SK-N-SH (cell line): ENCODE measurements around the gene RRM1. TPM values are rescaled to one million over a fixed set of nuclear protein-coding genes. Genes with fewer than 3 reads are reported as not detected.
"Not testable (repeated sequence)": the region's sequence is repeated elsewhere in the genome, so short reads cannot be mapped to it uniquely, and the experiment has no call there.

ENCODE experiments used
- CTCF ChIA-PET: fragments of 300-600, 350-600 bp; formaldehyde crosslinking; extraction: SDS; loops from one replicate; lab custom pipeline; 2021; lab: Yijun Ruan, JAX
- POLR2A ChIA-PET: fragments of 350-600 bp; sonication (Branson Sonifier 250); formaldehyde crosslinking; extraction: SDS; loops from one replicate; lab custom pipeline; 2020; ENCODE audit warnings: antibody characterized with exemption, inconsistent platforms; lab: Yijun Ruan, JAX
- DNase-seq: peaks from one replicate; pipeline ENCODE4 v3.0.0; 2012
- H2AFZ ChIP-seq: fragments of 200-600 bp; sonication (generic); 2 replicates; pipeline ENCODE4 v1.8.1; 2016; ENCODE audit warnings: antibody characterized with exemption, mild to moderate bottlenecking, low read depth
- H3F3A ChIP-seq: fragments of 200-600 bp; sonication (generic); replicated peaks from 2 replicates; pipeline ENCODE3; 2016; ENCODE audit warnings: antibody characterized with exemption, mild to moderate bottlenecking; ENCODE audit not compliant: insufficient read depth
- H3K27ac ChIP-seq, 2 experiments: fragments of 200-500 bp in 1 of 2; fragments of 200-600 bp in 1 of 2; sonication (Bioruptor generic) in 1 of 2; sonication (generic), shearing (Covaris generic) in 1 of 2; 2 replicates each; pipeline versions ENCODE4 v1.5.1 to v1.6.1; 2014 to 2016; ENCODE audit warnings: low read depth in 2 of 2, inconsistent platforms in 1 of 2, low read length in 1 of 2, mild to moderate bottlenecking in 1 of 2, mixed read lengths in 1 of 2
- H3K27me3 ChIP-seq: fragments of 200-600 bp; sonication (generic), shearing (Covaris generic); 2 replicates; pipeline ENCODE4 v1.6.1; 2016; ENCODE audit warnings: mixed run types; ENCODE audit not compliant: insufficient read depth
- H3K36me3 ChIP-seq, 2 experiments: fragments of 200-500 bp in 1 of 2; fragments of 200-600 bp in 1 of 2; sonication (Bioruptor generic) in 1 of 2; sonication (generic) in 1 of 2; replicated peaks in 1 of 2; 2 replicates each; pipeline versions ENCODE3 to v1.5.1; 2014 to 2016; ENCODE audit warnings: low read length in 1 of 2, mild to moderate bottlenecking in 1 of 2; ENCODE audit not compliant: insufficient read depth in 2 of 2, control insufficient read depth in 1 of 2
- H3K4me1 ChIP-seq, 2 experiments: fragments of 200-500 bp in 1 of 2; fragments of 200-600 bp in 1 of 2; sonication (Bioruptor generic) in 1 of 2; sonication (generic), shearing (Covaris generic) in 1 of 2; 2 replicates each; pipeline versions ENCODE4 v1.5.1 to v1.6.1; 2014 to 2016; ENCODE audit warnings: low read depth in 1 of 2, low read length in 1 of 2, mixed run types in 1 of 2; ENCODE audit not compliant: insufficient read depth in 2 of 2, control insufficient read depth in 1 of 2
- H3K4me2 ChIP-seq: fragments of 200-600 bp; sonication (generic), shearing (Covaris generic); 2 replicates; pipeline ENCODE4 v1.6.1; 2017; ENCODE audit warnings: mixed run types
- H3K4me3 ChIP-seq, 2 experiments: fragments of 200-500 bp in 1 of 2; fragments of 200-600 bp in 1 of 2; sonication (Bioruptor generic) in 1 of 2; sonication (generic), shearing (Covaris generic) in 1 of 2; 2 replicates each; pipeline versions ENCODE4 v1.5.1 to v1.8.1; 2014 to 2016; ENCODE audit warnings: low read depth in 2 of 2, inconsistent platforms in 1 of 2, low read length in 1 of 2, mild to moderate bottlenecking in 1 of 2, mixed read lengths in 1 of 2, moderate library complexity in 1 of 2
- H3K79me2 ChIP-seq: fragments of 200-600 bp; sonication (generic); 2 replicates; pipeline ENCODE4 v1.8.1; 2017; ENCODE audit warnings: mild to moderate bottlenecking; ENCODE audit not compliant: insufficient read depth
- H3K9ac ChIP-seq: fragments of 200-600 bp; sonication (generic); 2 replicates; pipeline ENCODE4 v1.6.1; 2017; ENCODE audit warnings: mixed run types
- H3K9me2 ChIP-seq: fragments of 200-600 bp; sonication (generic); 2 replicates; pipeline ENCODE4 v1.6.1; 2017; ENCODE audit warnings: mixed run types
- H3K9me3 ChIP-seq: fragments of 200-600 bp; sonication (generic); 2 replicates; pipeline ENCODE4 v1.6.1; 2017; ENCODE audit warnings: mixed run types, mild to moderate bottlenecking, moderate library complexity
- H4K20me1 ChIP-seq: fragments of 200-600 bp; sonication (generic); 2 replicates; pipeline ENCODE4 v1.6.1; 2017; ENCODE audit warnings: mild to moderate bottlenecking, mixed run types; ENCODE audit not compliant: insufficient read depth
- ELF1 ChIP-seq: IDR thresholded peaks from 2 replicates; pipeline ENCODE4 v1.4.0; 2012
- NFIC ChIP-seq: IDR thresholded peaks from 2 replicates; pipeline ENCODE4 v1.4.0; 2012; ENCODE audit warnings: borderline replicate concordance
- RAD21 ChIP-seq: IDR thresholded peaks from 2 replicates; pipeline ENCODE4 v1.6.1; 2012; ENCODE audit warnings: mild to moderate bottlenecking, low read length
- USF1 ChIP-seq: IDR thresholded peaks from 2 replicates; pipeline ENCODE4 v1.4.0; 2012; ENCODE audit warnings: low read depth, borderline replicate concordance
- YY1 ChIP-seq: IDR thresholded peaks from 2 replicates; pipeline ENCODE4 v1.4.0; 2012; ENCODE audit warnings: low read depth, mild to moderate bottlenecking
- WGBS: methylation state at CpG from one replicate; pipeline ENCODE4 v1.1.6; 2017; ENCODE audit warnings: low lambda C conversion rate; 5-methylcytosine and 5-hydroxymethylcytosine counted together
- polyA plus RNA-seq, 3 experiments: library from polyadenylated mRNA; depleted of rRNA; stranded (reverse); fragments of >200 nt; gene quantifications; 2 replicates each; pipeline ENCODE4 v1.2.3, GENCODE V29; 2012

Gene RRM1
- polyA plus RNA-seq, 1 of the 3 experiments (the other 2 are of a cell fraction) = 28.2 TPM

- Histone ChIP-seq H3K36me3 (no peaks in the 10 kb centered on the region), H3K9me2 (no peaks in the 10 kb centered on the region), H3K9me3 (no peaks in the 10 kb centered on the region), H3F3A (no peaks in the 10 kb centered on the region)
- TF ChIP-seq RAD21 (no peak), NFIC (no peak), USF1 (no peak), YY1 (no peak)
- TF ChIP-seq, all 33 proteins: peak for 0
- Histone ChIP-seq H3K79me2 (no peaks in the 10 kb centered on the region), H3K27ac (no peak overlapping the region), H4K20me1 (no peaks in the 10 kb centered on the region), H2AFZ (no peak overlapping the region), H3K9ac (no peak overlapping the region), H3K4me2 (no peak overlapping the region), H3K27me3 (no peaks in the 10 kb centered on the region), H3K4me1 (peaks cover 10 to 12% of the 10 kb centered on the region in 2 experiments; a peak in 3 of 4 replicates), H3K4me3 (no peak overlapping the region)
- CTCF ChIA-PET = interaction anchor here (1.0 to 3.5 kb wide), 5 partner anchors 11 to 208 kb away, joined by 3 to 12 read pairs (median 5); partner anchors contain the start of gene STIM1
- WGBS = 85% methylated on average over 4 of the region's 4 CpGs
- no peak for DNase-seq
- POLR2A ChIA-PET = no interaction called here
These were observed 45.6 kb upstream of the RRM1 start for GRCh38 chr11:4049006-4049405.

- H2AFZ ChIP-seq = no peak overlapping the region
- H3K4me3 ChIP-seq = no peak overlapping the region
- H3K79me2 ChIP-seq = no peaks in the 10 kb centered on the region
- peaks cover 0 to 2% of the 10 kb centered on the region in 2 experiments; a peak in 1 of 4 replicates for H3K4me1 ChIP-seq
- no peak overlapping the region for H3K27ac ChIP-seq
- ChIA-PET POLR2A (no interaction called here), CTCF (interaction anchor here (1.0 to 3.5 kb wide), 5 partner anchors 11 to 209 kb away, joined by 3 to 12 read pairs (median 5); partner anchors contain the start of gene STIM1)
- no peak overlapping the region for H3K9ac ChIP-seq
- H3K36me3 ChIP-seq = no peaks in the 10 kb centered on the region
- H3K9me2 ChIP-seq = no peaks in the 10 kb centered on the region
- H3K4me2 ChIP-seq = no peak overlapping the region
- no peak for DNase-seq
- WGBS = 91% methylated on average over 1 of the region's 1 CpG
- no peaks in the 10 kb centered on the region for H3K9me3 ChIP-seq
- H3F3A ChIP-seq = no peaks in the 10 kb centered on the region
- no peaks in the 10 kb centered on the region for H3K27me3 ChIP-seq
- no peaks in the 10 kb centered on the region for H4K20me1 ChIP-seq
- no peak for TF ChIP-seq ELF1
- no peak for TF ChIP-seq USF1
These were observed 44.5 kb upstream of the RRM1 start for GRCh38 chr11:4050138-4050537.

GRCh38 chr11:4053200-4053599, 41.4 kb upstream of the RRM1 start:
- H3K9me3 ChIP-seq, H3K4me1 ChIP-seq, H3K27ac ChIP-seq, H3F3A ChIP-seq, H3K4me3 ChIP-seq, H4K20me1 ChIP-seq, H3K9ac ChIP-seq, H3K4me2 ChIP-seq, H3K79me2 ChIP-seq, H3K9me2 ChIP-seq, H2AFZ ChIP-seq, POLR2A ChIA-PET, DNase-seq, H3K27me3 ChIP-seq, H3K36me3 ChIP-seq: not testable (repeated sequence)
- 86% methylated on average over 4 of the region's 4 CpGs for WGBS
- CTCF ChIA-PET = interaction anchor here (1.3 kb wide), 1 partner anchor 198 kb away, joined by 4 read pairs; the partner anchor contains the start of gene STIM1
